Activated CD4-positive, alpha-beta T cell treated with anti-CD3 and anti-CD28 coated beads, Interleukin-10, Interleukin-2, amounts not matched to agents 100 ng/mL and 50 ng/mL, durations not matched to agents 16 hours and 8 hours (primary cell): ENCODE data around the gene FAM83G.
A peak's percentile ranks its signal among the peaks of the same experiment; 100 is the strongest.
"Not testable (repeated sequence)": the region's sequence is repeated elsewhere in the genome, so short reads cannot be mapped to it uniquely, and the experiment has no call there.

Experiments used
- DNase-seq: peaks from one replicate; pipeline ENCODE4 v3.0.0-alpha.2; 2020

Gene FAM83G

GRCh38 chr17:18965530-18966236 is 38.9 kb downstream of the FAM83G start:
- no peak for DNase-seq

GRCh38 chr17:18964550-18964949 is 40.0 kb downstream of the FAM83G start:
- DNase-seq, result no peak

GRCh38 chr17:18964018-18964351 is 40.6 kb downstream of the FAM83G start:
- no peak for DNase-seq

DNA sequence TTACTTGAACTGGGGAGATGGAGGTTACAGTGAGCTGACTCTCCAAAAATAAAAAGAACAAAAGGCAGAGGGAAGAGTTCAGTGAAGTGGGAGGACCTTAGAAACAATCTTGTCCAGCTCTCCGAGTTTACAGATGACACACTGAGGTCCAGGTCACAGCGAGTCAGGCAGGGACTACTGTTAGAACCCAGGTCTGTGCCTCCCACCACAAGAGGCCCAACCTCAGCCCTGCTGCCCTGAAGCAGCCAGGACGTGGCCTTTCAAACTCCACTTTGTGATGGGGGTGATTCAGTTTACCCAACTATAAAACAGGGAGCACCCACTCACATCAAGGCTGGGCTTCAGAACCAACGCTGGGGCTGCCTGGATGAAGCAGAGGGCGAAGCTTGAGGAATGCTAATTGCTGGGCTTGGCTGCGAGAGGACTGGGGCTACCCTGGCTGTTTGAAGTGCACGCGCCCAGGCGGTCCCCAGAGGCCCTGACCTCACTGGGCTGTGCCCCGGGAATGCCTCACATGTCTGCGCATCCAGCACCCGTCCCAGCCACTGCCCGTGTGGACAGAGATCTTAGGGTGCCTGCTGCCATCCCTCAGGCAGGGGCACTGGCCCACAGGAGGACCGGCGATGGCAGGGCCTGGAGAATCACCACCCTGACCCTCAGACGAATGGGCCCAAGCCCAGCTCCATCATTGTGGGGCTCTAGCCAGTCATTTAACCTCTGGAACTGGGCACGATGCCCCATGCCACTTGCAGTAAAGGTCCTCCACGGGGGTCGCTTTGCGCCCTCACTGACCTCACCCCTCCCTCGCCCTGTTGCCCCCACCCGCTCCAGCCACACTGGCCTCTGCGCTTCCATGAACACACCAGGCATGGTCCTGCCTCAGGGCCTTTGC is 41.2 kb downstream of the FAM83G start:
- no peak for DNase-seq

- DNase-seq, result no peak
Measured at GRCh38 chr17:18962494-18962815, 42.1 kb downstream of the FAM83G start.

DNA sequence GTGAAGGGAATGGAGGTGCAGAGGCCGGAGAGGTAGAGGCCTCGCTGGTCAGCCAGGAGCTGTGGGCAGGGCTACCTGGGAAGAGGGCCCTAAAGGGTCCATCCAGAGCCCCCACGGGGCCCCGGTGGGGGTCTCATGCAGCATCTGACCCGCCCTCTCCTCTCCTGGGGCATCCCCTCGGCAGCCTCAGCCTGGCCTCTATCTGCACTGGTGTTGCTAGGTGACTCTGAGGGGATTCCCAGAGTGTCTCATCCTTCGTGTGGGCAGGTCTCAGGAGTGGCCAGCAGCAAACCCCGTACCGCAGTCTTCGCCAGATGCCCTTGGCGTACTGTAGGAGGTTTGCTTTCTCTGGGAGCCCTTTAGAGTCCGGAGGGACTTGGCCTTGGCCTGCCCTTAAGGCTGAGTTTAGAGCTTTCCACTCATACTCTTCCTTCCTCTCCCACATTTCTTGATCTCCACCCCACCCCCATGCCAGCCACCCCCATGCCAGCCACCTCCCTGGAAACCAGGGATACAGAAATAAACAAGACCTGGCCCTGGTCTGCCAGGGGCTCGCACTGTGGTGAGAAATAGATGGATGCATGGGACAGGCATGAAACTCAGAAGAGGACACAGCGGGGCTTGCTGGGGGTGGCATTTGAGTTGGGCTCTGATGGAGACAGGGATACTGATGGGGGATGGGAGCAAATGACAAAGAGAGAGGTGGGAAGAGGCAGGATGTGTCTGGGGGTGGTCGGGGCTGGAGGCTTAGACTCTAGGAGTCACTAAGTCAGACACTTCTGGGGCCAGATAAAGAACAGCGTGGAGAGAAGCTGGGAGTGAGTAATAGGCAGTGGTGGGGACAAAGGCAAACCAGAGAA is 42.7 kb downstream of the FAM83G start:
- DNase-seq, result peak; percentile 24

DNA sequence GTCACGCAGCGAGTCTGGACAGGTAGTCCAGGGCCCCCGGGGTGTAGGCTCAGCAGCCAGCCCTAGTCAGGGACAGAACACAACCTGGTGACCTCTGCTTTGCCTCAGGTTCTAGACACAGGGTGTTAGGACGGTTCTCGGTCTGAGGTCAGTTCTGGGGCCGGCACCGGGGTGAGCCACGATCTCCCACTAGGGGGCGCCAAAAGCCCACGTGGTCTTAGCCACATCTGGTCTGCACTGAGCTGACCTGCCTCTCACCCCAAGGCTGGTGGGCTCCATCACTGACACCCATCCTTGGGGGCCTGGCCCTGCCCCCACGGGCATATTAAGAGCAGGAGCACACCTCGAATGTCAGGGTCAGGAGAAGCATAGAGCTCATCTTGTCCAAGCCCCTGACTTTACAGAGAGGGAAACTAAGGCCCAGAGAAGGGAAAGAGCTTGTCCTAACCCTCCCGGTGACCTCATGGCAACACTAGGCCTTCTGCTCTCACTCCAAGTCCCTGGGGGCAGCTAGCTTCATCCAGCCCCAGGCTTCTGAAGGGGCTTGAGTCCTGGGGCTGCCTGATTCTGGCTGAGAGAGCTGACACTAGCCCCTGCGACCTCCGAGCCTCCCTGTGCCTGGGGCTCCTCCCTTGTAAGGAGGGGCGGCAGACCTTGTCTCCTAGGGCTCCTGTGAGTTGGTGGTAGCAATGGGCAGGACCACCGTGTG is 43.6 kb downstream of the FAM83G start:
- DNase-seq, result peak; percentile 84

- DNase-seq, result no peak
Measured at GRCh38 chr17:18960241-18960665, 44.3 kb downstream of the FAM83G start.

DNA sequence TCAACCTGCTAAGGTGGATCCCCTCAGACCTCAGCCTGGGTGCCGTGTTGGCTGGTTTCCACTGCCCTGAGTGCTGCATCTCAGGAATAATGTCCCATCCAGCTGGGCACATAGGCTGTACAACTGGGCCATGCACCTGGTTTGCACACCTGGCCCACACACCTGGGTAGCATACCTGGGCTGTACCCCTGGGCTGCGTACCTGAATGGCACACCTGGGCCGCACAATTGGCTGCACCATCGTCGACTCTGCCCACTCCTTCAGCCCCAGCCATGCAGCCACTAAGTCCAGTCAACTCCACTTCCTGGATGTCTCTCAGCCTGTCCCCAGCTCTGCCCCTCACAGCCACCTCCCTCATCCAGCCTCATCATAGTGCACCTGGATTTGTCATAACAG is 44.7 kb downstream of the FAM83G start:
- DNase-seq, result no peak

DNA sequence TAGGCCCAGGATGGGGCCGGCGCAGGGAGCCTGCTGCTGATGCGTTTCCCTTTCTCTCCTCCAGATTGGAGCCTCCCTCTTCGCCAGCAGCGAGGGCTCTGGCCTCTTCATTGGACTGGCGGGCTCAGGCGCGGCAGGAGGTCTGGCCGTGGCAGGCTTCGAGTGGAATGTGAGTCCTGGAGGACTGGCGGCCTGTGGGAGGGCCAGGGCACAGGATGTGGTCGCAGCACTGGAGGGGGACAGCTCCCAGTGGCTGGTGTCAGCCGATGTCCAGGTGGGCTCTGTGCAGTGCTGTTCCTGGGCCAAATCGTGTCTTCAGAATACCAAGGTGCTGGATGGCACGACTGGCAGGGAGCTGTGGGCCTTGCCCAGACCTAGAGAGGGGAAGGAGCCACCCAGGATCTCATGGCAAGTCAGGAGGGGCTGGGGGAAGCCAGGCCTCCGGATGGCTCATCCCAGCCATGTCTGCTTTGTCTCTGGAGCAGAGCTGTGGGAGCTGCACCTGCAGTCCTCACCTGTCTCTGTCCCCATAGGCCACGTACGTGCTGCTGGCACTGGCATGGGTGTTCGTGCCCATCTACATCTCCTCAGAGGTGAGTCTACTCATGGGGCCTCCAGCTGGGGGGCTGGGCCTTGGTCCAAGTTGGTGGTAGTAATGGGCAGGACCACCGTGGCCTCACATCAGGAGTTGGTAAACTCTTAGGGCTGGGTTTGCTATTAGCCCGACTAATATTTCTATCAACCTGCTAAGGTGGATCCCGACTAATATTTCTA is 45.3 kb downstream of the FAM83G start:
- no peak for DNase-seq

DNA sequence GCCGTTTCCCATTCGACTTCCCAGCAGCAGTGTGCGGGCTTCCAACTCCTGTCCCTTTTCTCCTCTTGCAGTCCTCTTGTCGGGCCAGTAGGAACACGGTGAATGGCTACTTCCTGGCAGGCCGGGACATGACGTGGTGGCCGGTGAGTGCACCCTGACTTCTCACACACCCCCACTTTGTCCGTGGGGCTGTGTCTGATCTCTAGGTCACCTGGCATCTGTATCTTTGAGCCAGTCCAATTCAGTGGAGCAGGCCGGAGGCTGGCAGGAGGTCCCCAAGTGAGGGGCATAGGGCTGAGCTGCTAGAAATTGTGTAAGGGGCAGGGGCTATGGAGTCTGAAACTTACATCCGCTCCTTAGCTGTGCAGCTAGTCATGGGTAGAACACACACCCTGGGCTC is 46.0 kb downstream of the FAM83G start:
- DNase-seq, result no peak

GRCh38 chr17:18957831-18958230 is 46.7 kb downstream of the FAM83G start:
- DNase-seq, result no peak

- DNase-seq, result no peak
Measured at GRCh38 chr17:18956581-18956980, 48.0 kb downstream of the FAM83G start.

DNA sequence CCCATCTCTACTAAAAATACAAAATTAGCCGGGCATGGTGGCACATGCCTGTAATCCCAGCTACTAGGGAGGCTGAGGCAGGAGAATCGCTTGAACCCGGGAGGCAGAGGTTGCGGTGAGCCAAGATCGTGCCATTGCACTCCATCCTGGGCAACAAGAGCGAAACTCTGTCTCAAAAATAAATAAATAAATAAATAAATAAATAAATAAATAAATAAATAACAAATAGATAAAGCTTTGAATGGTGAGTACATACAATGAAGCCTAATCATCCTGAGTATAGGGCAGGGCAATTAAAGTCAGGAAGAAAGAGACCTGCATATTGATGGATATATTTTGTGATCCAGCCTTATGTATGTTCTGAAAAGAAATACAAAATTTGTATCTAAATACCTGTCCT is 48.5 kb downstream of the FAM83G start:
- not testable (repeated sequence) for DNase-seq

- DNase-seq, result no peak
Measured at GRCh38 chr17:18955009-18955408, 49.6 kb downstream of the FAM83G start.

DNA sequence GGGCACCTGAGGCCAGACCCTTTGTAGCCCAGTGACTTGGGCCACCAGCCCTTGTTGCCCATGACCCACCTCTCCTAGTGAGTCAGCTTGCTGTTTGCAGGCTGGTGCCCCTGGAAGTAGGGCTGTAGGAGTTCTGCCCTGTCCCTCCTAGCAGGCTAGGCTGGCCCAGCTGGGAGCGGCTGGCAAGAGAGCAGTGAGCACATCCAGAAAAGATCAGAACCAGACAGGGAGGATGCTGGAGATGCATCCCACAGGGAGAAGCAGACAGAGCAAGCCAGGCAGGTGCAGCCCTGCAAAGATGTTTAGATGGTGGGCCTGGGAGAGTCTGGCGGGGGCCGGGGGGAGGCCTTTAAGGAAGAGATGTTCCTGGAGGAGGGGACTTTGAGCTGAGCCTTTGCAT is 50.2 kb downstream of the FAM83G start:
- DNase-seq, result no peak

DNA sequence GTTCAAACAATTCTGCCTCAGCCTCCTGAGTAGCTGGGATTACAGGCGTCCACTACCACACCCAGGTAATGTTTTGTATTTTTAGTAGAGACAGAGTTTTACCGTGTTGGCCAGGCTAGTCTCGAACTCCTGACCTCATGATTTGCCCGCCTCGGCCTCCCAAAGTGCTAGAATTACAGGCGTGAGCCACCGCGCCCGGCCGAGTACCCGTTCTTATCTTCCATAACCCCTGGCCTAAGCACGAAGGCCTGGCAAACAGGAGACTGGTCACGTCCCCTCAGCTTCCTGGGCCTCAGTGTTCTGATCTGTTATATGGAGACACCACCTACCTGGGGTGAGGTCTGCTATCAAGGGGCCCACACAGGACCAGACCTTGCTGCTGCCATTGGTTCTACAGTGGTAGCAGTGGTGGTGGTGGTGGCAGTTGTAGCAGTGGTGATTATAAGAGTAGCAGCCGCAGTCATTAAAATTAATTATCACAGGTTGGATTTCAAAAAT is 51.3 kb downstream of the FAM83G start:
- no peak for DNase-seq

DNA sequence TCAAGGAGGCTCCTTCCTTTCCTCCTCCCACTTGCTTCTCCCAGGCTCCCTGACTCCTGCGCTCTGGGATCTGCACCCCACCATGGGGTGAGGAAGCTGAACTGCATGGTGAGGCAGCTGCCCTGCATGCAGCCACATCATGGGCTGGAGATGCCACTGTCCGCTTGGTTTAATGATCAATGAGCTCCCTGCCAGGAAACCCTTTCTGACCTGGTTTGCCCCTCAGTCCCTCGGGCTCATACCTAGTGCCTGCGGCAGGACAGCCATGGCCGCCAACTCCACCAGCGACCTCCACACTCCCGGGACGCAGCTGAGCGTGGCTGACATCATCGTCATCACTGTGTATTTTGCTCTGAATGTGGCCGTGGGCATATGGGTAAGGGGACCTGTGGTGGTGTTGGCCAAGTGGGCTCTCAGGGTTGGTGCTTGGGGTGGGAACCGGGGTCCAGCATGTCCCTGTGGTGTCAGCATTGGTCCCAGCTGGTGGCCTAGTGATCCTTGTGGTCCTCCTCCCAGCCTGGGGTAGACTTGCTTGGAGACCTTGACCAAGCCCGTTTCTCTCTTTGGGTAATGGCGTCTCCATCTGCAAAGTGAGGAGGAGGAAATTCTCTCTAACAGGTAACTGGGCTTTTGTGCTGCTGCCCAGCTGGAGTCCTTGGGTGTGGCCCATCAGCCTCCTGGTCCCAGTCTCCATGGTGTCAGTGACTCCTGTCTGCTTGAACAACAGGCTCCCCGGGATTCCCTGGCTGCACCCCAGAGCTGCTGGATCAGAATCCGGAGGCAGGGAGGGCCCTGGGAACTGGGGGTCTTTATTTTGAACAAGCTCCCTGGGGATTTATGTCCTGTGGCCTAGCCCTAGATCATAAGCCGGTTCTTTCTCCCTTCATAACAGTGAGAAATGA is 52.4 kb downstream of the FAM83G start, which contains the start of gene SLC5A10:
TSS of gene SLC5A10 (plus strand) at position 225 of the 902 bp plus-strand sequence. CDS start at position 266, 41 bp downstream.
- no peak for DNase-seq

GRCh38 chr17:18950944-18951905 is 53.3 kb downstream of the FAM83G start:
- no peak for DNase-seq
